CD4-positive, CD25-positive, alpha-beta regulatory T cell (primary cell): Measurements from ENCODE around the gene TMEM176B. TPM values are rescaled to one million over a fixed set of nuclear protein-coding genes. Genes with fewer than 3 reads are reported as not detected.

Experiments used
- ATAC-seq, 2 donors: fragments of 150-1000 bp; cut with Tn5 transposase; one replicate each; pipeline ENCODE4 v1.10.0; 2021; ENCODE audit warnings: low read depth in 2 of 2, moderate number of reproducible peaks in 2 of 2, moderate library complexity in 1 of 2
- DNase-seq, 3 donors: peaks; one replicate each; pipeline versions ENCODE4 v3.0.0 to v3.0.0-alpha.2; 2012 to 2022; ENCODE audit warnings: mixed read lengths in 1 of 3
- H3K27ac ChIP-seq: one replicate; pipeline ENCODE4 v1.7.0; 2013; ENCODE audit warnings: mild to moderate bottlenecking, low read length; ENCODE audit not compliant: insufficient read depth, poor library complexity, severe bottlenecking
- H3K27me3 ChIP-seq: one replicate; pipeline ENCODE4 v1.7.0; 2013; ENCODE audit warnings: low read length; ENCODE audit not compliant: control insufficient read depth, insufficient read depth
- H3K36me3 ChIP-seq: one replicate; pipeline ENCODE4 v1.7.0; 2013; ENCODE audit warnings: mild to moderate bottlenecking, low read length, moderate library complexity; ENCODE audit not compliant: control insufficient read depth, insufficient read depth
- H3K4me1 ChIP-seq: 2 replicates; pipeline ENCODE4 v1.7.0; 2013; ENCODE audit warnings: mild to moderate bottlenecking, low read length; ENCODE audit not compliant: insufficient read depth, control insufficient read depth, poor library complexity, severe bottlenecking
- H3K4me3 ChIP-seq: one replicate; pipeline ENCODE4 v1.7.0; 2013; ENCODE audit warnings: low read depth, mild to moderate bottlenecking, low read length, moderate library complexity
- H3K9me3 ChIP-seq, 2 experiments: 1 replicate in 1 of 2; 2 replicates in 1 of 2; pipeline ENCODE4 v1.7.0; 2013; ENCODE audit warnings: low read length in 2 of 2, mild to moderate bottlenecking in 1 of 2, moderate library complexity in 1 of 2; ENCODE audit not compliant: control insufficient read depth in 2 of 2
- H3K27ac Mint-ChIP-seq, 3 donors: one replicate each; pipeline ENCODE4 v1.8.0; 2020 to 2022; ENCODE audit warnings: mild to moderate bottlenecking in 3 of 3, mixed read lengths in 3 of 3, moderate library complexity in 2 of 3
- H3K27me3 Mint-ChIP-seq: one replicate; pipeline ENCODE4 v1.8.0; 2022; ENCODE audit warnings: mild to moderate bottlenecking, mixed read lengths
- H3K36me3 Mint-ChIP-seq: one replicate; pipeline ENCODE4 v1.8.0; 2020; ENCODE audit warnings: mixed read lengths
- H3K4me1 Mint-ChIP-seq, 4 donors: one replicate each; pipeline ENCODE4 v1.8.0; 2020 to 2022; ENCODE audit warnings: mixed read lengths in 4 of 4, mild to moderate bottlenecking in 1 of 4
- H3K4me3 Mint-ChIP-seq, 4 donors: one replicate each; pipeline ENCODE4 v1.8.0; 2020 to 2022; ENCODE audit warnings: mild to moderate bottlenecking in 4 of 4, mixed read lengths in 4 of 4, moderate library complexity in 3 of 4
- H3K9me3 Mint-ChIP-seq, 7 donors: one replicate each; pipeline ENCODE4 v1.8.0; 2020 to 2022; ENCODE audit warnings: mixed read lengths in 7 of 7, mild to moderate bottlenecking in 3 of 7, moderate library complexity in 2 of 7
- polyA plus RNA-seq, 4 donors: library from polyadenylated mRNA; unstranded; fragments of 300-500 nt; fragmentation: Illumina TruSeq; gene quantifications; one replicate each; pipeline ENCODE4 v1.2.3, GENCODE V29; 2021
- total RNA-seq: library from RNA; stranded (reverse); gene quantifications from one replicate; pipeline ENCODE4 v1.2.3, GENCODE V29; 2022

TMEM176B gene
- total and polyA plus RNA-seq, 5 donors from 2014 or later, result 0.21 to 1.0 (median 0.33) TPM; not detected in 2

DNA sequence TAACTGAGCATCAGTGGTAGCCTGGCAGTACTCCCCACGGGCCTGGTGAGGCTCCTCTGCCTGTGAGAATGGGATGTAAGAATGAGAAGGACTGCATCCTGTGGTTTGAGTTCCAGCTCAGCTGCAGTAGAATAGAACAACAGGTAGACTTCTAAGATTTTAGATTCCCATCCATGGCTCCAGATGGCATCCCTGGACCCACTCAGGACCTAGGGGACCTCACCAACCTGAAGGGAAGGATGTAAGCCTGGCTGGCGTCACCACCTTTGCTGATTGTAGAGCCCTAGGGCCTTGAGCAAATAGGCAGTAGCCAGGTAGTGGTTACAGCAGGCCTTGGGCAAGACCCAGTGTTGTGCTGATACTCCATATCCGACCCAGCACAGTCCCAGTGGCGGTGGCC is 42.6 kb upstream of the TMEM176B start:
- Histone ChIP-seq H3K36me3 (no peaks in the 10 kb centered on the region), H3K27ac (no peak overlapping the region), H3K27me3 (peaks cover 5% of the 10 kb centered on the region), H3K4me1 (no peaks in the 10 kb centered on the region), H3K4me3 (no peak overlapping the region), H3K9me3 (no peaks in the 10 kb centered on the region)
- no peaks in the 10 kb centered on the region for H3K36me3 Mint-ChIP-seq
- H3K4me1 Mint-ChIP-seq, result no peaks in the 10 kb centered on the region
- H3K27me3 Mint-ChIP-seq, result peaks cover 16% of the 10 kb centered on the region
- no peak overlapping the region for H3K4me3 Mint-ChIP-seq
- H3K9me3 Mint-ChIP-seq, result no peaks in the 10 kb centered on the region
- DNase-seq (no peak), ATAC-seq (no peak)
- no peak overlapping the region for H3K27ac Mint-ChIP-seq

DNA sequence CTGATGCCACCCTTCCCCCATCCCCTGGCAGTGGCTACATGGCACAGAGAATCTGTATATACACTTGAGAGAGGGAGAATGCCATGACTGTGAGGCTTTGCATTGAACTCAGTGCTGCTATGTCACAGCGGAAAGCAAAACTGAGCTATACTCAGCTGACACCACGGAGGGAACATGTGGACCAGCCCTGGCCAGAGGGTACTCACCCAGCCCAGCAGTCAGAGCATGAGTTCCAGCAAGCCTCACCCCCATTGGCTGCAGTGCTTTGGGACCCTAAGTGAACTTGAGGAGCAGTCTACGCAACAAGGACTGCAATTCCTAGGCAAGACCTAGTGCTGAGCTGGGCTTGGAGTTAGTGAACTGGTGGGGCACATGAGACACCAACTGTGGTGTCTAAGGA is 41.9 kb upstream of the TMEM176B start:
- H3K27ac ChIP-seq, result no peak overlapping the region
- Mint-ChIP-seq H3K36me3 (no peaks in the 10 kb centered on the region), H3K27me3 (peaks cover 16% of the 10 kb centered on the region), H3K4me3 (no peak overlapping the region), H3K9me3 (no peaks in the 10 kb centered on the region), H3K27ac (no peak overlapping the region), H3K4me1 (no peaks in the 10 kb centered on the region)
- H3K27me3 ChIP-seq, result peaks cover 5% of the 10 kb centered on the region
- no peak for DNase-seq
- H3K9me3 ChIP-seq, result no peaks in the 10 kb centered on the region
- no peak for ATAC-seq
- no peak overlapping the region for H3K4me3 ChIP-seq
- H3K36me3 ChIP-seq, result no peaks in the 10 kb centered on the region
- H3K4me1 ChIP-seq, result no peaks in the 10 kb centered on the region

DNA sequence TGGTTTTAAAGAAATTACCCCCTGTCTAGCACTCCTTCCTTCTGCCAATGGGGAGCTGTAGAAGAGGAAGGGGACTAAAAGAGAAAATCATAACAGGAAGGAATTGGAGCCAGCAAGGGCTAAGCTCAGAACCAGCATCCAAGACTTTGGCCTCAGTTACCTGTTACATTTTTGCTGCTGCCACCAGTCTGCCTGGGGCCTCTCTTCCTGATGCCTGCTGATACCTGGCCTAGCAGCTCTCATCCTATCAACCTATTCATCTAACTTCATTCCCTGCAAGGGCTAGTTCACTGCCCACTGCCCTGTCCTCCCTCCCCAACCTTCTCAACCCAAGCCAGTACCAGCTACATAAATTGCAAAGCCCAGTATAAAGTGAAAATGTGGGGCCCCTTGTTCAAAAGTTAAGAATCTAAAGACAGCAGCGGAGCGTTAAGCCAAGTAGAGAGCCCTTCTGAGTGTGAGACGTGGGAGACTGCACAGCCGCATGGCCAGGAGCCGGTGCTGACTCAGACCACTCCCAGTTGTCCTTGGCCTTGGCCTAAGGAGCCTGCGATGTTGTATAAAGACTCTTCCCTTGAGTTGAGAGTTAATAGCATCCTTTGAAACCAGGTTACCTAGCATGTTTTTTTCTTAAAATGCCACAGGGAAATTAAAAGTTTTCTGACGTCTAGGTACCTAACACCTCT is 38.9 kb upstream of the TMEM176B start:
- Mint-ChIP-seq H3K27ac (no peak overlapping the region), H3K4me3 (no peak overlapping the region), H3K36me3 (no peaks in the 10 kb centered on the region), H3K27me3 (peaks cover 25% of the 10 kb centered on the region), H3K9me3 (no peaks in the 10 kb centered on the region), H3K4me1 (no peaks in the 10 kb centered on the region)
- peaks cover 10% of the 10 kb centered on the region for H3K27me3 ChIP-seq
- no peaks in the 10 kb centered on the region for H3K36me3 ChIP-seq
- no peaks in the 10 kb centered on the region for H3K9me3 ChIP-seq
- no peak for ATAC-seq
- H3K4me1 ChIP-seq, result no peaks in the 10 kb centered on the region
- DNase-seq, result no peak
- H3K27ac ChIP-seq, result no peak overlapping the region
- H3K4me3 ChIP-seq, result no peak overlapping the region

DNA sequence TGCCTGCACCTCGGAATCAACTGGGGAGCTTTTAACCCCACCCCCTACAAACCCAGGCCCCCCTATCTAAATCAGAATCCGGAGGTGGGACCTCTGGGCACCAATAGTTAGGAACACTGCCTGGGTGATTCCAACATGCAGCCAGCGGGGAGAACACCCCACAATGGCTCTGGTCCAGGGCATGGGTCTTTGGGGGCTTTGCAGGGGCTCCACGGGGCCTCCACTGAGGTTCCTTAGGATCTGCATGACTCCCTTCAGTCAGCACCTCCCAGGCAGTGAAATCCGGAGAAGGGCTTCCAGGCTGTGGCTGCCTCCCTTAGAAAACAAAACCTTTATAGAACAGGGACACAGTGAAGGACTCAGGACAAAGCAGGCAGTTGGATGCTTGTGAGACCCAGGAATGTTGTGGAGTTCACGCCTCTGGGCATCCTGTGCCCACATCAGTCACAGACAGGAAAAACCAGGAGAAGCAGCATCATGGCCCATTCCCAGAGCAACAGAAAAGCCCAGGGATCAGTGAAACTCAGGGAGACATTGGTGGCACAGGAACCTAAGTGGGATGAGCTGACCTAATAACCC is 35.6 kb upstream of the TMEM176B start:
- Mint-ChIP-seq H3K4me3 (no peak overlapping the region), H3K36me3 (no peaks in the 10 kb centered on the region), H3K27ac (no peak overlapping the region), H3K9me3 (no peaks in the 10 kb centered on the region), H3K27me3 (peaks cover 38% of the 10 kb centered on the region), H3K4me1 (no peaks in the 10 kb centered on the region)
- ATAC-seq (no peak), DNase-seq (no peak)
- Histone ChIP-seq H3K27me3 (peaks cover 18% of the 10 kb centered on the region), H3K4me3 (no peak overlapping the region), H3K27ac (no peak overlapping the region), H3K9me3 (no peaks in the 10 kb centered on the region), H3K4me1 (no peaks in the 10 kb centered on the region), H3K36me3 (no peaks in the 10 kb centered on the region)

DNA sequence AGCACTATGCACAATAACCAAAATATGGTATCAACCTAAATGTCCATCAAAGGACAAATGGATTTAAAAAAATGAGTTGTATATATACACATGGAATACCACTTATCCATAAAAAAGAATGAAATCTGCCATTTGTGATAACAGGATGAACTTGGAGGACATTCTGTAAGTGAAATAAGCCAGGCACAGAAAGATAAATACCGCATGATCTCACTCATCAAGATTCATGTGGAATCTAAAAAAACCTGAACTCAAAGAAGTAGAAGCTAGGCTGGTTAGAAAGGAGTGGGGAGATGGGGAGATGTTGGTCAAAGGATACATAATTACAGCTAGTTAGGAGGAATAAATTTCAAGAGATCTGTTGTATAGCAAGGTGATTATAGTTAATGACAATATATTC is 34.9 kb upstream of the TMEM176B start:
- no peaks in the 10 kb centered on the region for H3K36me3 Mint-ChIP-seq
- no peaks in the 10 kb centered on the region for H3K9me3 Mint-ChIP-seq
- H3K4me3 Mint-ChIP-seq, result no peak overlapping the region
- H3K27me3 ChIP-seq, result peaks cover 18% of the 10 kb centered on the region
- H3K27me3 Mint-ChIP-seq, result peaks cover 39% of the 10 kb centered on the region
- H3K27ac ChIP-seq, result no peak overlapping the region
- DNase-seq (no peak), ATAC-seq (no peak)
- H3K9me3 ChIP-seq, result no peaks in the 10 kb centered on the region
- no peaks in the 10 kb centered on the region for H3K36me3 ChIP-seq
- H3K27ac Mint-ChIP-seq, result no peak overlapping the region
- no peaks in the 10 kb centered on the region for H3K4me1 ChIP-seq
- no peak overlapping the region for H3K4me3 ChIP-seq
- no peaks in the 10 kb centered on the region for H3K4me1 Mint-ChIP-seq

DNA sequence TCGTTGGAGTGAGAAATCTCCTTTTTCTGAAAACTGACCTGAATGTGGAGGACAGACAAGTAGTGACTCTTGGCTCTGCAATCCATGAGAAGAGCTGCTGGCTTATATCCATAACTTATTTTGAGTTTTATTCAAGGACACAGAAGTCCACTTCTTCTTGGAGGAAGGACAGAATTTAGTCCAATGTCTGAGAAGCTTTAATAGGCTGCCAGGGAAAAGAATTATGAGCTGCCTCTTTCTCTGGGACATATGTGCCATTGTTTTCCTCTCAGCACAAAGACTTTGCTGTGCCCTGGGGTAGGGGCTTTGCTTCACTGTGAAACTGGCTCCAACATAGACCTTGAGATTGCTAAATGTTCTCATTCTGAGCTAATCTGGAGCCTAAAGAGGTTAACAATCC is 31.7 kb upstream of the TMEM176B start:
- H3K27me3 ChIP-seq, result peaks cover 20% of the 10 kb centered on the region
- peaks cover 42% of the 10 kb centered on the region for H3K27me3 Mint-ChIP-seq
- no peak overlapping the region for H3K27ac ChIP-seq
- H3K4me1 ChIP-seq, result no peaks in the 10 kb centered on the region
- ATAC-seq (no peak), DNase-seq (no peak)
- no peaks in the 10 kb centered on the region for H3K4me1 Mint-ChIP-seq
- H3K36me3 ChIP-seq, result no peaks in the 10 kb centered on the region
- H3K36me3 Mint-ChIP-seq, result no peaks in the 10 kb centered on the region
- H3K4me3 ChIP-seq, result no peak overlapping the region
- H3K9me3 Mint-ChIP-seq, result no peaks in the 10 kb centered on the region
- H3K27ac Mint-ChIP-seq, result no peak overlapping the region
- H3K4me3 Mint-ChIP-seq, result no peak overlapping the region
- H3K9me3 ChIP-seq, result no peaks in the 10 kb centered on the region

DNA sequence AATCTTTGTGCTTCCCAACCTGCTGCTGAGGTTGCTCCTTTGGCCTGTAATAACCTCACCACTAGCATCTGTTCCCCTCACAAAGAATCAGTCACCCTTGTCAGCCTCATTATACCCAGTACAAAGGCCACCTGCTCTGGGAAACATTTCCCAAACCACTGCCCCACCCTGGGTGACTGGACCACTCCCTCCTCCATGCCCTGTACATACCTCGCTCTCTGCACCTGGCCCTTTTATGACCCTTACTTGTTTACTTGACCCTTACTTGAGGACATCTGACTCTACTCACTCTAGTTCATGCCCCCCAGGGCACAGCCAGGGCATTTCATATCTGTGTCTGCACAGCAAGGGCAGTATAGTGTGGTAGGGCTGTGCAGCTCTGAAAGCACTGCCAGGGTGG is 30.8 kb upstream of the TMEM176B start:
- Histone ChIP-seq H3K9me3 (no peaks in the 10 kb centered on the region), H3K36me3 (no peaks in the 10 kb centered on the region), H3K4me1 (no peaks in the 10 kb centered on the region), H3K27me3 (peaks cover 20% of the 10 kb centered on the region), H3K27ac (no peak overlapping the region), H3K4me3 (no peak overlapping the region)
- H3K27ac Mint-ChIP-seq, result no peak overlapping the region
- H3K36me3 Mint-ChIP-seq, result no peaks in the 10 kb centered on the region
- peaks cover 47% of the 10 kb centered on the region for H3K27me3 Mint-ChIP-seq
- ATAC-seq (no peak), DNase-seq (no peak)
- H3K4me3 Mint-ChIP-seq, result no peak overlapping the region
- H3K4me1 Mint-ChIP-seq, result no peaks in the 10 kb centered on the region
- no peaks in the 10 kb centered on the region for H3K9me3 Mint-ChIP-seq

DNA sequence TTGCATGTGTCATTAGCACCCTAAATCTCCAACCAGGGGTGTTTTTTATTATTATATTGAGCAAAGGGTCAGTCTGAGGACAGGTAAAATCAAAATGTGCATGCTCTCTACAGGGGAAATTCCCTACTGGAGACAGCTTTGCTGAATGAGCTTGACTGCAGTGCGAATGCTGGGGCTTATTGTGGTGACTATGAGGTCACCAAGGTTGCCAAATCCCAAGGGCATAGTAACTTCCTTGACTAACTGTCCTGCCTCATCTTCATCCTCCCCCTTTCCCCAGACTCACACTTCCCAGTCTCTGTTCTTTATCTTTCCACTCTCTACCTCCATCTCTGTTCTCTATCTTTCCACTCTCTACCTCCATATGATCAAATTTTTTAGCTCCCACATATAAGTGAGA is 29.3 kb upstream of the TMEM176B start:
- H3K9me3 Mint-ChIP-seq, result no peaks in the 10 kb centered on the region
- no peak overlapping the region for H3K4me3 Mint-ChIP-seq
- H3K27ac ChIP-seq, result no peak overlapping the region
- no peaks in the 10 kb centered on the region for H3K9me3 ChIP-seq
- H3K36me3 Mint-ChIP-seq, result no peaks in the 10 kb centered on the region
- peaks cover 20% of the 10 kb centered on the region for H3K27me3 ChIP-seq
- peaks cover 41% of the 10 kb centered on the region for H3K27me3 Mint-ChIP-seq
- no peaks in the 10 kb centered on the region for H3K36me3 ChIP-seq
- no peaks in the 10 kb centered on the region for H3K4me1 ChIP-seq
- no peak overlapping the region for H3K4me3 ChIP-seq
- DNase-seq (no peak), ATAC-seq (no peak)
- H3K27ac Mint-ChIP-seq, result no peak overlapping the region
- H3K4me1 Mint-ChIP-seq, result no peaks in the 10 kb centered on the region
